IPS-18c (cell line): Measurements from ENCODE around the gene PDCD4.
"Not testable (repeated sequence)": the region's sequence is repeated elsewhere in the genome, so short reads cannot be mapped to it uniquely, and the experiment has no call there.

Experiments used
- H3K4me3 ChIP-seq: 2 replicates; pipeline ENCODE4 v1.7.0; 2013; ENCODE audit warnings: low read depth, mild to moderate bottlenecking, low read length, moderate library complexity; ENCODE audit not compliant: insufficient read depth
- H3K9me3 ChIP-seq: one replicate; pipeline ENCODE4 v1.6.1; 2013; ENCODE audit warnings: mild to moderate bottlenecking, low read length, moderate library complexity; ENCODE audit not compliant: control insufficient read depth, insufficient read depth

Gene PDCD4

DNA sequence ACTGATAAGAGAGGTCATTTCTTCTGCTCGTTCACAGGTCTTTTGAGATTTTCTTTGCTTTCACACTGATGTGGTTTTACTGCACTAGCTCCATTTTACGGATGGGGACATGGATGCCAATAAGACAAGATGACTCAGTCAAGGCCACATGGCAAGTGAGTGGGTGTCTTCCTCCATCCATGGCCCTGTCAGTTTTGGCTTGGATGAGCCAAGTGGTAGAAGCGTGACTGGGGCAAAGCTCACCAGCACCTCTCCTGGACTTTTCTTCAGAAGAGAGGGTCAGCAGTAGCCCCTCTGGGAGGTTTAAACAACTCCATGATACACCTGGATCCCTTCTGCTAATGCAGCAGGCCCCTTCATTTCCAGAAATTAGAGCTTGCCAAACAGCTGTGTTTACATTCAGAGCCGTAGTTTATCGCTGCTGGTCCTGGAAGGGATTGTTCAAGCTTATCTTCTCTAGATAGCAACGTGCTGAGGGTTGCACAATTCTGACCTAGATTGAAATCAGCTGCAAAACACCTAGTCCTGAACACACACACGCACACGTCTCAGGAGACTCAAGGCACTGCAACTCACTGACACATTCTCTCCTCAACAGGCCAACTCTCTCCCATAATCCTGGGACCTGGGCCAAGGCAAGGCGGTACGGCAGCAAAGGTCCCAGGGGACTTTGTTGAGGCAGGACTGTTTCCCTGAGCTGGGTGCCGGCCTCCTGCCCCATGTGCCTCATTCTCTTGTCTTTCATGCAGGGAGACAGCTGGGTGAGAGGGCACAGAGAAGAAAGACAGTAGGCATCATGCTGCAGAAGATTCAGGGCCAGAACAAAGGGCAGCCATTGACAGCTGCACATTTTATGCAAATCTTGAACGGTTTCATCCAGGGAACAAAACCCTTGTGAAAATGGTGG lies 14.2 kb upstream of the PDCD4 start:
- Histone ChIP-seq H3K9me3 (no peaks in the 10 kb centered on the region), H3K4me3 (no peak overlapping the region)

DNA sequence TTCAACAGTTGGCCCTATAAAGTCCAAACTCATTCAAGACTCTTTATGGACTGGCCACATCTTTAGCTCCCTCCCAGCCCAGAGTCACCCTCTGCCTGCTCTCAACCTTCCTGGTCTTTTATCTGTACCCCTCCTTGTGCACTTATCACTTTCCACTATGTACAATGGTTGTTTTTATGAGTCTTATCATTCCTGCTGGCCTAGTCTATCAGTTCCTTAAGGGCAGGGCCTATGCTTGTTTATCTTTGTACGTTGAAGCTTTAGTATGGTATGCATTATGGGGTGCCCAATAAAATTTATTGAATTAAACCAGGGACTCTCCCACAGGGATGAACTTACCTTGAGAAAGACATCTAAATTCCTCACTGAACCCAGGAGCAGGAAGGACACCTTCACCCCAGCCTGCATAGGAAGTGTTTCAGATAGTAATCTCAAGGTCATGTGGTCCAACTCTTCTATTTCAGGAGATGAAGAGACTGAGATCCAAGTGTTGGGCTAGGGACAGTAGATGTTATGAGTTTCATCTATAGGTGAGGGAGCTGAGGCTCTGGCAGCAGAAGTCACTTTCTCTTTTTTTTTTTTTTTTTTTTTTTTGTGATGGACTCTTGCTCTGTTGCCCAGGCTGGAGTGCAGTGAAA lies 13.3 kb upstream of the PDCD4 start:
- Histone ChIP-seq H3K4me3 (no peak overlapping the region), H3K9me3 (no peaks in the 10 kb centered on the region)

DNA sequence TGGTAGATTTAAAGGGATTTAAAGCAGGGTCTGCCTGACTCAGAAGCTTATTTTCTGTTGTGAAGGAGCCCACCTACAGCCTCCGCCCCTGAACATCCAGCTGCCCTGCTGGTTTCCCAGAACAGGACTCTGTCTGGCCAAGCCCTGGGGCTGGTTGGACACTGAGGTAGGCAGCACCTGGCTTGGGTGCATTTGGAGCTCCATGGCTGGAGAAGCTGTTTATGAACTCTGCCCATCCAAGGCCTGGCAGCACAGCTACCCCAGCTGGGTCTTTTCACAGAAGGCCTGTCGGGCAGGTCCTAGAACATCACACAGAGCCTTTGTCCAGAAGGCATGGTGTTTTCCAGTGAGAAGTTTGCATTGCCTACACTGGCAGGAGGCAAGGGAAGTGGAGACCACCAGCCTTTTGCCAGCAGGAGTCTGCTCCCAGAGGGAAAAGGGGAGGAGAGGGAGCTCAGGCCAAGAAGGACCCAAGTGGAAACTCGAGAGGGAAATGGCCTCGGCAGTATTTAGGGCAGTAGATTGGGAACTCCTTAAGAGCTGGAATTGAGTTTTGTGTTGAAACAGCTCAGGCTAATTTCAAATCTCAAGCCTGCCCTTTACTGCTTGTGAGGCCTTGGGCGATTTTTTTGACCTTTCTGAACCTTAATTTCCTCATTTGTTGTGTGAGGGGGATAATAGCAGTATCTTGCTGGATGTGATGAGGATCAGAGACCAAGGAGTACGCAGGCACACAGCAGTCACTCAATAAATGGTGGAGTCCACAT lies 12.3 kb upstream of the PDCD4 start:
- Histone ChIP-seq H3K4me3 (no peak overlapping the region), H3K9me3 (no peaks in the 10 kb centered on the region)

DNA sequence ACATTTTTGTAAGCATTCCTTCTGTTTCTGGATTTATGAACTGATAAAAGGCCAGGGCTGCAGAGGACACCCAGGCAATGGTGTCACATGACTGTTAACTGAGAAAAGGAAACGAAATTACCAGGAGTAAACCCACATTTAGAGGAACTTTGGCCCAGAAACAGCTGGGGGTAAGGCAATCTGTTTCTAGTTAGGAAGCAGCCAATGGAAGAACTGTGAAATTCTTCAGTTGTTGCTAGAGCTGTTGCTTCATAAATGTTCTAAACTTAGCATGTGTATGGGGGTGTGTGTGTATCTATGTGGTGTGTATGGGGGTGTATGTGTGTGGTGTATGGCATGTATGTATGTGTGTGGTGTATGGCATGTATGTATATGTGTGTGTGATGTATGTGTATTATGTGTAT lies 11.8 kb upstream of the PDCD4 start:
- Histone ChIP-seq H3K9me3 (no peaks in the 10 kb centered on the region), H3K4me3 (no peak overlapping the region)

DNA sequence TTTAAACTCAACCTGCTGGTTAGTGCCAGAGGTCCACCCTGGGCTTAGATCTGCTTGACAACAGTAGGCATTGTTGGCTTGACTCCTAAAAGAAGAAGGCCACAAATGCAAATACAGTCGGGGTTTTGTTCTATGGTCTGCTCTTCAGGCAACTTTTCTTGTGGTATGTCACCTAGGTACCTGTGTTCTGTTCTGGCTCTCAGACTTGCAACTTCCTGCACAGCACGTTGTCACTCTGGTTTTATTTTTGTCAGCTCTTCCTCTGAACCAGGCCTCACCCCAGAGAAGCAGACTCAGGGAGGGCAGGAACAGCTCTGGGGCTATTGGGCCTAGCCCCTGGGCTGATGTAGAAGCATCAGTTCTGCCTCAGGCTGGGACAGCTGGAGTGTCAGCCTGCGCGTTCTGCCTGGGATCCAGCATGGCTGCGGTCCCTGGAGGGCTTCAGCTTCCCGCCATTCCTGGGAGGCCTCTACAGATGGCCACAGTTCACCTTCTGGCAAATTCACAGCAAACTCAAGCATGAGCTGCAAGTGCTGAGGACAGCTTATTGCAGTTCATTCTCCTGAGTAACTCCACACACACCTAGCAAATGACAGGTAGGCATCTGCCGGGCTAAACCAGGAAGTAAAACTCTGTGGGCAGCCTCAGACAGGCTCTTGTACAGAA lies 11.0 kb upstream of the PDCD4 start:
- Histone ChIP-seq H3K4me3 (no peak overlapping the region), H3K9me3 (no peaks in the 10 kb centered on the region)

DNA sequence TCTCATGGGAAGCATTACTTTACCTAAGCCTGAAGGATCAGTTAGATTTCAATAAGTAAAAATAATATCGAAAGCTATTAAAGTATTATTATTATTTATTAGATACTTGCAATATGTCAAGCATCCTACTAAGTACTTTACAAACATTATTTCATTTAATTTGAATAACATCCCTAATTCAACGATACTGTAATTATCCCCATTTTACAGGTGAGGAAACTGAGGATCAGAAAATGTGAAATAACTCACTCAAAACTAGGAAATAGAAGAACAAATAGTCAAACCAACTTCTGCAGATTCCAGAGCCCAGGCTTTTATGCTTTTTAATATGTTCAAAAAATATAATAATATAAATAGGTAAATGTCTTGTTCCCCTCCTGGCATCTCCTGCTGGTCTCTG lies 10.3 kb upstream of the PDCD4 start:
- no peaks in the 10 kb centered on the region for H3K9me3 ChIP-seq
- H3K4me3 ChIP-seq: no peak overlapping the region

DNA sequence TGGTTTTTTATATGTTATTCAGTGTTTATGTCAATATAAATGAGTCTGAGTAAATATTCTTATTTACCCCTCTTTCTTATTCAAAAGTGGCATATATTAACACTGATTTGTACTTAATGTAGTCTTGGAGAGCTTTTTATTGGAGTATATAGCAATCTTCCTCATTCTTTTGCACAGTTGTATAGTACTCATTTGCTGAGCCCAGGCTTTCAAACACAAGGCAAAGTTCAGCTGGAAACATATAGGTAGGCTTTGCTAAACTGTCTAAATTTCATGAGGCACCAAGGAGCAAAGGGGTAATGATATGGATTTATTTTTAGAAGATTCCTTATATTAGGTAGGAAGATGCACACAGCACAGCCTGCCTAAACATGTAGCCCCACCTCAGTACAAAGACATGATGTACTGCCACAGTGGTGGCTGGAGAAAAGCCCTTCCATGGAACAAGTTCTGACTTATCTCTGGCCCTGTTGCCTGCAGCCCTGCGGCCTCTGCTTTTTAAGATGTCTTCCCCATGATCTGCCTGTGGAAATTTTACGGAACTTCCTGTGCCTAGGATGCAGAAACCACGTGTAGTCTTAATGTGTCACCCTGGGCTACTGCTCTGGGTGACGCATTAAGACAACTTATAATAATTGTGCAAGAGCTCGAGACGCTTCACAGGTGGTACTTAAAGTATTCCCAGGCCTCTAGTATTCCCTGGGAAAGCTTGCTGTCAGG lies 9.6 kb upstream of the PDCD4 start:
- Histone ChIP-seq H3K9me3 (no peaks in the 10 kb centered on the region), H3K4me3 (no peak overlapping the region)

DNA sequence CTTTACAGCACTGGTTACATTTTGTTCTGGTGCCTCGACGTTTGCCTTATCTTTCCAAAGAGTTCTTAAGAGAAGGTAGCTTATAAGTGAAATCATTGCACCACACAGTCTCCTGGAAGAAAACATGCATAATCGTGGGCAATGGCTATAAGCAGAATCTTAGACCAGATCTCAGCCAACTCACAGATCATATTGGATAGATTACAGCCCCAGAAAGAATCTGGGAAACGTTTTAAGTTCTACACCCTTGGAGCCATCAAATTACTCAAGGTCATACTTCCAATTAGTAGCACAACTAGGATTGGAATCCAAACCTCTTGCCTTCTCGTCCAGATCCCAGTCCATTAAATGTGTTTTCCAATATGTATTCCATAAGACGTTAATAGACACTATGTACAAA lies 8.8 kb upstream of the PDCD4 start:
- Histone ChIP-seq H3K9me3 (no peaks in the 10 kb centered on the region), H3K4me3 (no peak overlapping the region)

DNA sequence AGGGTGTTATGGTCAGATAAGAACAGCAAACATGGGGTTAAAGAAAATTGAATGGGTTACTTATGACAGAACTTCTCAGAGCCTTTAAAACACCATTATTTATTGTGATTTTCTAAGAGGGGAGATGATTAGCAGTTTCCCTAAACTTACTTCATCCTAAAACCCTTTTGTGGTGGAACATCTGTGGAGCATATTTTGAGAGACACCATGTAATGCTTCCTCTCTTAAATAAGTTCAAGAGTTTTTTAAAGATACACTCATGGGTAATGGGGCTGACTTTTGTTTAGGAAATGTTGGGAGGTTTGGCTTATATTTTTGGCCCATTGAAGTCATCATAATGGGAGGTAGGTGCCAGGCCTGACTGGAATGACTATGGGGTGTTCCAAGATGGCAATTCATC lies 8.4 kb upstream of the PDCD4 start:
- Histone ChIP-seq H3K4me3 (no peak overlapping the region), H3K9me3 (no peaks in the 10 kb centered on the region)

DNA sequence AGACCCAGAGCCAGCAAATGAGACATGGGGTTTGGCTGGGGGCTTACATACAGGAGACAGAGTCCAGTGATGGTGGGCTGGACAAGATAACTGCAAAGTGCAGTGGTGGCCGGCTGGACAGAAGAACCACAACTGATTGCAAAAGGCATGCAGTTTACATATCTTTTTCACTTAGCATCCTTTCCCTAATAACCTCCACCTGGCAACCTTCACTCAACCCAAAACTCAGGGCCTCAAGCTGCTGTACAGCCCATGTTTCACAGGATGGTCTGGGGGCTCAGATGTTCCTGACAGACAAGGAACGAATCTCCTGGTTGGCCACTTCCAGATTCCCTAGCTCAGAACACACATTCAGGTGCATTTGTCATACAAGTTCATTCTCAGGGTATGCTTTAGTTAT lies 7.8 kb upstream of the PDCD4 start:
- Histone ChIP-seq H3K9me3 (no peaks in the 10 kb centered on the region), H3K4me3 (no peak overlapping the region)

DNA sequence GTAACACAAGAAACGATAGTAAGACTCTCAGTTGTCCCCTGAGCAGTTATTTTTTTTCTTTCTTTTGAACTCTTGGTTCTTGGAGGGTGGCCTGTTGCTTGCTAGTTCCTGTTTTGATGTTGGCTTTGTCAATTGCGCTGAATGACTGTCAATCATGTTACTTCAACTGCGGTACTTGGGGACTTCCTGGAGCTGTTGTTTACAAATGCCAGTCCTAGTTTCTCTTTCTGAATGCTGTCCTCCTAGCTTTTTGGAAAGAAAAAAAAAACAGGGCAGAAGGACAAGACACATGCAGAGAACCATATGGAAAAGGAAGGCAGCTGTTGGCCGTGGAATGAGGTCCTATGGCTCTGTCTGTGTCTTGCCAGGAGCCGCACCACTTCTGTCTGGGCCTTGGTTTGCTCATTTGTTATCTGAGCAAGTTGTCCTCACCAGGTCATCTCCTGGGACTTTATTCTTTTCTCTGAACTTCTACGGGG lies 7.0 kb upstream of the PDCD4 start:
- Histone ChIP-seq H3K9me3 (no peaks in the 10 kb centered on the region), H3K4me3 (no peak overlapping the region)

DNA sequence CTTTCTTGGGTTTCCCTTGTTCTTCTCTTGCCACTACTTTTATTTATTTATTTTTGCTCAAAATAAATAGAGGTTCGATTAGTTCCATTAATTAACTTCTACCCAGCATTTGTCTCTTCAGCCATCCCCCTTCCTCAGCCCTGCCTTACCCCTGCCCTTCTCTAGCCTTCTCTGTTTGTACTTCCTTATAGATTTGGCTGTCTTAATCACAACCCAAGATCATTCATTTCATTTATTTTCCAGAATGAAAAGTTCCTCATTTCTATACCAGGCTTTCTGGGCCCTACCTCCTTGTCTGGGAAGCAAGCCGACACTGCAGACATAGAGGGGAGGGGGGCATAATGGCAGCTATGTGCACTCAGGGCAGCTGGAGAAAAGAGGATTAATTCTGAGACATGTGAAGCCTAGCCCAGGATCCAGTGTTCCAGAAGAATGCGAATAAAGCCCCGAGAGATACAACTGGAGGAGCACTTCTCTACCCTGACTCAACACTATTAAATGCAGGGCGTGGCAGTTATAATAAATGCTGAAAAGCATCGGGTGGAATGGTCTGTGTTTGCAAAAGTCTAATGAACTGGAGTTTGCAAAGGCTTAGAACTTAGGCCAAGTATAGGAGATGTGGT lies 6.4 kb upstream of the PDCD4 start:
- Histone ChIP-seq H3K4me3 (no peak overlapping the region), H3K9me3 (no peaks in the 10 kb centered on the region)

DNA sequence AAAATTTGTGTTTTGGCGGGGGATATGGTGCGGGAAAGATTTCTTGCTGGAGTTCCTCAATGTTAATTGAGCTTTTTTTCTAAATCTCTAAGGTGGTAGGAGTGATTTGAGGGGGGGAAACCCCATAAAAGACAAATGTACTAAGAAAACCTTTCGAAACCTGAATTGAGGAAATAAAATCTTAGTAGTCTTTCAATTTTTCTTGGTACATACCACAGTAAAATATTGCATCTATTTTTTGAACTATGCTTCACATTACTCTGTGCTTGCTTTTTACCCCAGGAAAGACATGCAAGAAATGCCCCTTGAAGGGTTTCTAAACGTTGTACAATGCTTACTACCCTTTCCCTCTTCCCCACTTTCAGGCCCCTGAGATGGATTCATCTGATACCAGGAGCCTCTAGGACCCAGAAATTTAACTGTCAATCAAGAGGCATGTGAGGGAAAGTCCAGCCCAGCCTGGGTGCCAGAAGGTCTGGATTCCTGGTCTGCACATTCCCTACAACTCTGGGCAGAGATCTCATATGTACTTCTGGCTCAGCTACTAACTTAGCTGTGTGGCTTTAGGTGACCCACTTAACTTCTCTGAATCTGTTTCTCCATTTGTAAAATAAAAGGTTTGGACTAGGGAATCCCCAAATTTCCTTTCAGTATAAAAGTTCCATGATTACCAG lies 5.8 kb upstream of the PDCD4 start:
- Histone ChIP-seq H3K9me3 (no peaks in the 10 kb centered on the region), H3K4me3 (no peak overlapping the region)

DNA sequence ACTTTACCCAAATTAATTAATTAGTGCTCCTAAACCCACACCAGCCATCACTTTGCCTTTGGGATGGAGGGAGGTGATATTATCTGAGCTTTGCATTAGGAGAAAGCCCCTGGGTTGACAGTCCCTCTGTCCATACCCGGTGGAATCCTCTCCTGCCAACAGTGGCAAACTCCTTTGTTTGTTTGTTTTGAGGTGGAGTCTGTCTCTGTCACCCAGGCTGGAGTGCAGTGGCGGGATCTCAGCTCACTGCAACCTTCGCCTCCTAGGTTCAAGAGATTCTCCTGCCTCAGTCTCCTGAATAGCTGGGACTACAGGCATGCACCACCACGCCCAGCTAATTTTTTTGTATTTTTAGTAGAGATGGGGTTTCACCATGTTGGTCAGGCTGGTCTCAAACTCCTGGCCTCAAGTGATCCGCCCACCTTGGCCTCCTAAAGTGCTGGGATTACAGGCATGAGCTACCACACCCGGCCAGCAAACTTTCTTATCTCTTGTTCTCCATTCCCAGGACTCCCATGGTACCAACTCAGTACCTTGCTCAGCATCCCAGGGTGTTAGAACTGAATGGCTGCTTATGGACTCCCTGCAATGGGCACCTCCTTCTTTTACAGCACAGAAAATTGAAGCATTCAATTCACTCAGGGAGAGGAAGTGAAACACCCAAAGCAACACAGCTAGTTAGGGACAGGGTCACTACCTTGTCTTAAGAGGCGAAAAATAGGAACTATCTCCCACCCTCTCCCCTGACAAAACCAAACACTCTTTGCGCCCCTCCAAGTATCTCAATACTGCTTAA lies 4.5 kb upstream of the PDCD4 start:
- not testable (repeated sequence) for H3K4me3 ChIP-seq, H3K9me3 ChIP-seq

DNA sequence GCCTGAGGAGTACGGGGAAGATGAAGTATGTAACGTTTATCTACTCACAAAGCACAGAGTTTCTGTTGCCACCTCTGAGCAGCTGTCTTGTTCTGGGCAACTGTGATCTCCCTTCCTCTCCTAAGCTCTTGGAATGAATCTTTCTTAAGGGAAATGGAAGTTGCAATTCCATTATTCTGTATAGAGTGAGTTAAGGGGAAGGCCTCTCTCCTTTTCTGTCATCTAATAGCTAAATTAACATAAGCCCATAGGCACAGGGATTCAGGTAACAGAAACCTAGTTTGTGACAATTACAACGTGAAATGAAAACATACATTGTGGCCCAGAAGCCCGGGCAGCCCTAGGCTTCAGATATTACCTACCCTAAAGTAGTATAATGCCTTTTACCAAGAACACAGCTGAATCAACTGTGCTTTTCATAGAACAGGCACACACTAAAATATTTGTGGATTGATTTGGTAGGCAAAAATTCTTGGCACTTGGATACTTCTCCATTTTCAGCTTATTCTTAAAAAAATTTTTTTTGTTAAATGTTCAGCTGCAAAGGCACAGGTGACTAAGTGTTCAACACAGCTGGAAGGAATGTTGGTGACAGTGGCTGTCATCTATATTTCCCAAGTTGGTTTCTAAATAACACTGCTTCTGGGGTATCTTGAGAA lies 3.8 kb upstream of the PDCD4 start:
- no peak overlapping the region for H3K4me3 ChIP-seq
- no peaks in the 10 kb centered on the region for H3K9me3 ChIP-seq
